Measurements from ENCODE around the gene TMED8. TPM values are rescaled to one million over a fixed set of nuclear protein-coding genes. Genes with fewer than 3 reads are reported as not detected.

The TMED8 gene
- total and polyA plus RNA-seq, 2 of the 13 experiments (the other 11 are each of a cell fraction or from before 2014, with no cell fraction given) = 6.0 to 11.7 TPM

- no peak for TF ChIP-seq PREB (CRISPR knock-in tag; IDR thresholded peaks at IDR 0.05)
- TF ChIP-seq ZNF331 (CRISPR knock-in tag; IDR thresholded peaks at IDR 0.05) = 0 out of 2 replicates have a peak, but pooled peaks have one; percentile 49
- no peak for TF ChIP-seq LCORL (IDR thresholded peaks at IDR 0.05)
- no peak for TF ChIP-seq LCORL (CRISPR knock-in tag; IDR thresholded peaks at IDR 0.05)
- no peak for TF ChIP-seq SOX6 (IDR thresholded peaks at IDR 0.05)
- peak; percentile 44; the same call in 1 of the 2 replicates for TF ChIP-seq SOX6 (CRISPR knock-in tag; IDR thresholded peaks at IDR 0.05)
- 0 out of 2 replicates have a peak, but pooled peaks have one; percentile 8 for TF ChIP-seq MED1 (CRISPR knock-in tag; IDR thresholded peaks at IDR 0.05)
- no peak for TF ChIP-seq XRCC5 (optimal IDR thresholded peaks at IDR 0.05; ENCODE audit: low read length)
- 0 out of 2 replicates have a peak, but pooled peaks have one; percentile 14 for TF ChIP-seq YEATS2 (CRISPR knock-in tag; IDR thresholded peaks at IDR 0.05; ENCODE audit: borderline replicate concordance)
- peak; percentile 56; the same call in 1 of the 2 replicates for TF ChIP-seq SOX5 (CRISPR knock-in tag; IDR thresholded peaks at IDR 0.05; ENCODE audit: borderline replicate concordance)
- TF ChIP-seq AHDC1 (CRISPR knock-in tag; IDR thresholded peaks at IDR 0.05; ENCODE audit: borderline replicate concordance) = no peak
- TF ChIP-seq PPARG (CRISPR knock-in tag; conservative IDR thresholded peaks at IDR 0.05) = peak; percentile 26; the same call in 1 of the 2 replicates
- peak; percentile 30; the same call in 1 of the 2 replicates for TF ChIP-seq GATAD2A (CRISPR knock-in tag; IDR thresholded peaks at IDR 0.05)
- peak; percentile 31; the same call in 1 of the 2 replicates for TF ChIP-seq ZNF644 (CRISPR knock-in tag; IDR thresholded peaks at IDR 0.05; ENCODE audit: low read depth)
- no peak for TF ChIP-seq SOX13 (IDR thresholded peaks at IDR 0.05)
- TF ChIP-seq SOX13 (CRISPR knock-in tag; conservative IDR thresholded peaks at IDR 0.05 in 1 of 2, IDR thresholded peaks at IDR 0.05 in 1 of 2) = peak in 1 of 2 experiments; percentile 50; a peak in 2 of 4 replicates
- TF ChIP-seq MBNL3 (CRISPR knock-in tag; conservative IDR thresholded peaks at IDR 0.05) = no peak
- TF ChIP-seq MTF1 (CRISPR knock-in tag; IDR thresholded peaks at IDR 0.05) = no peak
- no peak for TF ChIP-seq NR2F6 (IDR thresholded peaks at IDR 0.05)
- TF ChIP-seq NR2F6 (CRISPR knock-in tag; IDR thresholded peaks at IDR 0.05) = 0 out of 2 replicates have a peak, but pooled peaks have one; percentile 6
- TF ChIP-seq MIXL1 (CRISPR knock-in tag; IDR thresholded peaks at IDR 0.05) = 0 out of 2 replicates have a peak, but pooled peaks have one; percentile 11
These were observed 58.8 kb downstream of the TMED8 start (continued) for GRCh38 chr14:77318006-77318553.
